DMS153 treated with DMSO at 0.1 percent for 48 hours (cell line): ENCODE data around the gene AIFM3.
"Not testable (repeated sequence)": the region's sequence is repeated elsewhere in the genome, so short reads cannot be mapped to it uniquely, and the experiment has no call there.

Experiments used
- DNase-seq: peaks from one replicate; lab custom pipeline; 2025; ENCODE audit not compliant: unreplicated experiment; lab: John Stamatoyannopoulos, UW

AIFM3 gene

DNA sequence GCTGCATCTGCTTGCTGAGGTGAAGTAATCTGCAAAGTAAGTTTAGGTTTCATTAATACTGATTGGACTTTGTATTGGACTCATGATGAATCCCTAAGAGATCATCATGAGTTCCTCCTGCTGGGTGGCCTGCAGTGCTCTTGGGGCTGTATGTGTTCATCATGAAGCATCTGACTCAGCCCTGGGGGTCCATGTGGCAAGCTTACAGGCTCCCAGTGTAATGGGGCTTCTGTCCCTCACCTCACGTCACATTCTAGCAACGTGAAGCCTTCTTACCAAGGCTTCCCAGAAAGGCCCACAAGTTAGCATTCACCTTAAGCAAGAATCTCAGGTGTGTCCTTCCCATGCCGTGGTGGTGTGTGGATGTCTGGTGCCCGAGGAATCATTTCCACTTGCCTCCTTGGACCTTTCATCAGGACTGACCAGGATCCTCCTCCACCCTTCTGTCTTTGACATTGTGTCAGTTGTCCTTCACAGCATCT, 26.1 kb upstream of the AIFM3 start:
- no peak for DNase-seq

DNA sequence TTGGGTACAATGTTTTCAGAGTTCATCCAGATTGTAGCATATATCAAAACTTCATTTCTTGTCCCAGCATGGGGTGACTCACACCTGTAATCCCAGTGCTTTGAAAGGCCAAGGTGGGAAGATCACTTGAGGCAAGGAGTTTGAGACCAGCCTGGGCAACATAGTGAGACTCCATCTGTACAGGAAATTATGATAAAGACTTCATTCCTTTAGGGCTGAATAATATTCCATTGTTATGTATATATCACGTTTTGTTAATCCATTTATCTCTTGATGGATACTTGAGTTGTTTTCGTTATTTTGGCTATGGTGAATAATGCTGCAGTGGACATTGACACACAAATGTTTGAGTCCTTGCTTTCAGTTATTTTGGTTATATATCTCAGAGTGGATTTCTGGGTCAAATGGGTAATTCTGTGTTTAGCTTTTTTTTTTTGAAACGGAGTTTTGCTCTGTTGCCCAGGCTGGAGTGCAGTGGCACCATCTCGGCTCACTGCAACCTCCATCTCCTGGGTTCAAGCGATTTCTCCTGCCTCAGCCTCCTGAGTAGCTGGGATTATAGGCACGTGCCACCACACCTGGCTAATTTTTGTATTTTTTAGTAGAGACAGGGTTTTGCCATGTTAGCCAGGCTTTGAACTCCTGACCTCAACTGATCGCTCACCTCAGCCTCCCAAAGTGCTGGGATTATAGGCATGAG, 24.7 kb upstream of the AIFM3 start:
- not testable (repeated sequence) for DNase-seq

- no peak for DNase-seq
Measured at GRCh38 chr22:20943104-20943933, 23.7 kb upstream of the AIFM3 start.

DNA sequence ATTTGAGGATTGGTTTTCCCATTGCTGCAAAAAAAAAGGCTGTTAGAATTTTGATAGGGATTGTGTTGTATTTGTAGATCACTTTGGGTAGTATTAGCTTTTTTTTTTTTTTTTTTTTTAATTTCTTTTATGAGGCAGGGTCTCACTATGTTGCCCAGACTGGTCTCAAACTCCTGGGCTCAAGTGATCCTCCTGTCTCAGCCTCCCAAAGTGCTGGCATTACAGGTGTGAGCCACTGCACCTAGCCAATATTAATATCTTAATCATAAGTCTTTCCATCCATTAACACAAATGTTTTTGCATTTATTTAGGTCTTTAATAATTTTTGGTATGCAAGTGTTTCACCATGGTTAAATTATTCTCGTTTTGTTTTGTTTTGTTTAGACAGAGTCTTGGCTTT, 23.0 kb upstream of the AIFM3 start:
- no peak for DNase-seq

DNA sequence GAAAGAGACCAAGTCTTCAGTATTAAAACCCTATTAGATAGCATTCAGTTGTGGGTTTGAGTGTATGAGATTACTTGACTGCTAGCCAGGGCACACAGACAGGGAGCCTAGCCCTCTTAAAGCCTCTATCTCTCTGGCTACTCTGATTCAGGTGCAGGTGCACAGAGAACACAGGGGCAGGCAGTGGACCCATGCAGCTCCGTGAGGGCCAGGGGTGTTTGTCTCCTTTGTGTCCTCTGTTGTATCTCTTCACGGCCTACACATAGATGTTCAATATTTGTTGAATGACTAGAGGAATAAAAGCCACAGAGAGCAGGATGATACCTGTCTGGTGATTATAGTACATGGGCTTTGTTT, 21.5 kb upstream of the AIFM3 start:
- DNase-seq: no peak

DNA sequence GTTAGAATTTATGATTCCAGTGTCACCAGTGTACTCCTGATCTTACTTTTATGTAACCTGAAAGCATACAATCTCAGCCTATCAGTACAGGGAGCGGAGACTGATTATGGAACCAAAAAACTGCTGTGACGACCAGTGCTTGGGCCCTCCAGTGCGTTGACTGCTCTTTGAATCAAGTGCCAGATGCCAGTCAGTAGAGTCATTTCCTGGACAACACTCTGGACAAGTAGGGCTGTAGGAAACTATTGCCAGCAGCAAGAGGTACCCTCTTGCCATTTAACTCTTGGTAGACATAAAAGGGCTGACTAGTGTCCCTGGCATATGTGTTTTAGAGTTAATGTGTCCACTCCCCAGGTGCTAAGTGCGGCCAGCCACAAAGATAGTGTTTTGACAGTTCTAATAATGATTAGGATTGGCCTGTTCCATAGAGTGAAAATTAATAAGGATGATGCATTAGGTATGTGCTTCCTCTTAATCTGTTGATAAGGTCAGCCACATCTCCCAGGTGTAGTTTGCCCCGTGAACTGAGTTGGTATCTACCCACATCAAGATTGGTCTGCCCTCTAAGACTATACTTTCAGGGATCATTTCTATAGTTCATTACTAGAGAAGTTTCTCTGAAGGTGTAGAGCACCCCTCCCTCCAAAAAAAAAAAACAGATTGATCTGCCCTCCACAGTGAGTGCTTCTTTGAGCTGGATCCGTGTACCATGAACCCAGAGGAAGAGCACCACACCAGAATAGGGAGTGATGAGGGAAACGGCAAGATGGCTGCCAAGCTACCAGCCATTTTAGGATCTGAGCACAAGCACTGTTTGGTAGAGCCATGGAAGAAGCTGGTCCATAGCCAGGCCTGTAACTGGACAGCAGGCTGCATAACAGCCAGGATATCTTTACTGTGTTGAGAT, 20.7 kb upstream of the AIFM3 start:
- DNase-seq: no peak

DNA sequence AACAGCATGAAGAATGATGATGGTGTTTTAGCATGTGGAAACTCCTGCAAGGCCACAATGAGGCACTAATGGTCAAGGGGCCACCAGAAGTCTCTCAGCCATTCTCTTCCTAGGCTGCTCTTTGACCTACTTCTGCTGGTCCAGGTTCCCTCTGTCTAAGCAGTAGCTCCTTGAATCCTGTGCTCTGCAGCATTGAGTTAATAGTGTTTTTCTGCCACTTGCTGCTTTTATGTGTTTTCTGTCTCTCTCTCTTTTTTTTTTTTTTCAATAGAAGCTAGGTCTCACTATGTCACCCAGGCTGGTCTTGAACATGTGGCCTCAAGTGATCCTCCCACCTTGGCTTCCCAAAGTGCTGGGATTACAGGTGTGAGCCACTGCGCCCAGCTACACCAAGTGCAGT, 20.1 kb upstream of the AIFM3 start:
- DNase-seq: no peak

DNA sequence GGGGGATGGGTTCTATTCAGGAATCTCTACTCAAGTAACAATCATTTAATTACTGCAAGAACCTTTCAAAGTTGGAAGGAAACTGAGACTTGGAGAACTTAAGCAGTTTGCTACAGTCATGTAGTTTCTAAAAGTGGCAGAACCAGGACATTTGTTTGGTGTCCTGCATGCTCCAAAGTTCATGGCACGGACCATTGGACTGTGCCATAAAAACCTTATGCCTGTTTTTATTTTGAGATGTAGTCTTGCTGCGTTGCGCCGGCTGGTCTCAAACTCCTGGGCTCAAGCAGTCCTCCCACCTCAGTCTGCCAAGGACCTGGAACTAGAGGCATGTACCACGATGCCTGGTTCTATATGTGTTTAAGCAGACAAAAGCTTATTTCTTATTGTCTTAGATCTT, 18.6 kb upstream of the AIFM3 start:
- DNase-seq: no peak

- DNase-seq: no peak
Measured at GRCh38 chr22:20948989-20949388, 18.1 kb upstream of the AIFM3 start.

- no peak for DNase-seq
Measured at GRCh38 chr22:20949698-20950183, 17.3 kb upstream of the AIFM3 start.

DNA sequence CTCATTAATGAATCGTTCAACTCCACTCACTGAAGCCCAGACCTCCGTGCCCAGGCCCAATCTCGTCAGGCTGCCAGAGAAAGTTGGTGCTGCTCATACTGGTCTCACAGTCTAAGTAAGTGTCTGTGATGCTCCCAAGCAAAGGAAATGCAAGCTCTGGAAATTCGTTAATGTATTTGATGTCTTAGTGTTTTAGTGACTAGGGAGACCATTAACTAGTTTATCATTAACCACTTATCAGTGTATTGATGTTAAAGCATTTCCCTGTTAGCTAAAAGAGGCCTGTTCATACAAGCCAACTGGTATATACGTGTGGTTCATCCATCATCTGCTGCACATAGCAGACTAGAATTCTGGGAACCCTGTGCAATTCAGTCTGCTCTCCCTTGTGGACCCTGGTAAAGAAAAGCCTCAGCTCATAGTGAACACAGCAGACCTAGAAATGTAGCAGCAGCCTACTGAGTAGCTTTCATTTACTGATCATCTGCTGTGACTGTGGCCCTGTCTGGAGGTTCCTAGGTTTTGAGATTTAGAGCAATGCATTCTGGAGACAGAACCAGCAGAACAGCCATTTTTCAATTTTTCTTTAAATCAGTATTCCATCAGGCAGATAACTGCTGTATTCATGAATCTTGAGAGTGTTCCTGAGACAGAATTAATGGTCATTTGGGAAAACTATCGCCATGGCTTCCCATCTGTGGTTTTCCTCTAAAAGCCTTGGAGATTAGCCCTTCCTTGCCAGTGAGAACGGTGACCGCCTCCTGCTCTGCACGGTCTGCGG, 15.7 kb upstream of the AIFM3 start:
- no peak for DNase-seq

DNA sequence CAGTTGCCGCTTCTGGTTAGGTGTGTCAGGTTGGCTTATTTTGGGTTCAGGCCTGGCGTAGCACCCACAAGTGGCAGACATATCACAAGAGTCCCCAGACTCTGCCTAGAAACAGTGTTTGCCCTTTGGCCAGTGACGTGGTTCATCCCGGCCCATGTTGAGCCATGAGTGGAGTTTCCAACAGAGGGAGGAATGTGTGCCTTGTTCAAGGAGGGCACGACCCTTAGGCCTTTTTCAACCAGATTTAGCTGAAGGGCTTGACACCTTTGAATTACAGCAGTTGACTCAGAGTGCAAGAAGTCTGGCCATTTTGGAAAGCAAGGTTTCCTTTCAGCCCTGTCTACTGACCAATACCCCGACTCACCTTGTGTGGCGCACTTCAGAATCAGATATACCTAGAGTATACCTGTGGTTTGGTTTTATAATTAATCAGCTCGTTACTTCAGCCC, 15.1 kb upstream of the AIFM3 start:
- no peak for DNase-seq

GRCh38 chr22:20952544-20953341, 14.3 kb upstream of the AIFM3 start:
- no peak for DNase-seq

GRCh38 chr22:20953342-20953608, 13.8 kb upstream of the AIFM3 start:
- no peak for DNase-seq

DNA sequence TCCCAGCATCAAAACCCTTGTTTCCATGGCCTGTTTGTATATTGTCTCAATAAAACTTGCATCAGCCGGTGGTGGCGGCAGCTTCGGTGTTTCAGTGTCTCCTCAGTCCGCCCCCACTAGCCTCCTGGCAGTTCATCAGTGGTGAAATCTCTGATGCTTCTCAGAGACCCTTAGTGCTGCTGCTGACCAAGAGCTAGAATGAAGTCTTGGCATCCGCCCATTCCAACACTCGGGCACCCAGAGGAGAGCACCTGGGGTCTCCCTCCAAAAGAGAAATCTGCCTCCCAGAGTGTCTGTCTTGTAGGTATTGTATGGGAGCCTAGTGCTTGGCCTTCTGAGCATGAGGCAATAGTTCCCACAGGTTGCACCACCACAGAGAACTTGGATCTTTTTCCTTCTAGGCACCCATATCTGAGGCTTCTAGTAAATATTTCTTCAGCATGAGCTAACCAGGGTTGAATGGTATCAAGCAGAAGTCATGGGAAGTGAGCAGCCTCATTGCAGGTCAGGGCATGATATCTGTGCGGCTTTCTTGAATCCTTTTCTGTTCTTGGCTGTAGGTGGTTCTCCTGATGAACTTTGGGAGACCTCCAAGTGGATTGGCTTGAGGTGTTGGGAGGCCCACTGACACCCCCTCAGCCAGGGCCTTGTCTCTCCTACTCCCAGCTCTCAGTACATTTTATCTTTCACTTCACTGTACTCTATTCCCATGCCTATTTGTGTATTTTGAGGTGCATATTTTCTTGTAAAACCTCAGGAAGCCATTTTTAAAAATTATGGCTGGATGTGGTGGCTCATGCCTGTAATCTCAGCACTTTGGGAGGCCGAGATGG, 13.2 kb upstream of the AIFM3 start:
- DNase-seq: no peak

DNA sequence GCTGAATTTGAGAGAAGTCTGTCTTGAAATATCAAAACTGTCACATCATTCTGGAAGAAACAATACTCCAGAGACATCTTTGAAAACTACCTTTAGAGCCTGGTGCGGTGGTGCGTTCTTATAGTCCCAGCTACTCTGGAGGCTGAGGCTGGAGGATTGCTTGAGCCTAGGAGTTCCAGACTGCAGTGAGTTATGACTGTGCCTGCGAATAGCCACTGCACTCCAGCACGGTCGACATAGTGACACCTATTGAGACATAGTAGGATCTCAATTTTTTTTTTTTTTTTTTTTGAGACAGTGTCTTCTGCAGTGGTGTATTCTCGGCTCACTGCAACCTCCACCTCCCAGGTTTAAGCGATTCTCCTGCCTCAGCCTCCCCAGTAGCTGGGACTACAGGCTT, 11.5 kb upstream of the AIFM3 start:
- DNase-seq: no peak

GRCh38 chr22:20956258-20957101, 10.6 kb upstream of the AIFM3 start:
- DNase-seq: no peak

DNA sequence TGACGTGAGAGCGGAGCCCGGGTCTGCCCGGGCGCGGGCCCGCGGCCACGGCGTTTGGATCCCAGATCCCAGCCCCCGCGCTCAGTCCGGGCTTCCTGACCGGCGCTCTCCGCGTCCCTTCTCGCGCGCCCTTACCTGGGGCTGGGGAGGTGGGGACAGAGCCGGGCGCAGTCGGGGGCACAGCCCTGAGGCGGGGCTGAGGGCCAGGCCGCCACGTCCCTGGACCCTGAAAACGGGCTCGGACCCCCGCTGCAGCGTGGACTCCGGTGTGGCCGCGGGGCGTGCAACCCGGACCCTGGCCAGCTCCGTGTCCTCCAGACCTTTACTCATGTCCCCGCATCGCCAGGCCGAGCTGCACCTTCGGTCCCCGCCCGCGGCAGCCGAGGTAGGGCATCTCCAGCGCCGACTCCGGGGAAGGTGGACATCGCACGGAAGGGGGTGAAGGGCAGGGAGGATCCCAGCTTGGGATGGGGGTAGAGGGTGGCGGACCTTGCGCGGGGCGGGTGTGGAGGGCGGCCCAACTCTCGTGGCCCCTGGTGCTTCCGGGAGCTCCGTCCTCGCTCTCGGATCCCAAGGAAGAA, 9.9 kb upstream of the AIFM3 start:
- DNase-seq: no peak
